KMS-11 (cell line): Measurements from ENCODE around the gene BOD1.

ENCODE experiments used
- H2AFZ ChIP-seq: fragments of 200-600 bp; sonication (generic); 2 replicates; pipeline ENCODE4 v1.6.1; 2016; ENCODE audit warnings: antibody characterized with exemption, mixed run types, low read depth
- H3K27ac ChIP-seq: fragments of 200-600 bp; sonication (generic); 2 replicates; pipeline ENCODE4 v1.6.1; 2016; ENCODE audit warnings: mild to moderate bottlenecking, mixed run types
- H3K27me3 ChIP-seq: fragments of 200-600 bp; sonication (generic); 2 replicates; pipeline ENCODE4 v1.6.1; 2017; ENCODE audit warnings: mild to moderate bottlenecking, low read depth, mixed run types, moderate library complexity; ENCODE audit not compliant: insufficient read depth
- H3K36me3 ChIP-seq: fragments of 200-600 bp; sonication (generic); 2 replicates; pipeline ENCODE4 v1.6.1; 2017; ENCODE audit warnings: mild to moderate bottlenecking, mixed run types; ENCODE audit not compliant: insufficient read depth
- H3K4me1 ChIP-seq: fragments of 200-600 bp; sonication (generic); 2 replicates; pipeline ENCODE4 v1.6.1; 2016; ENCODE audit warnings: mild to moderate bottlenecking, low read depth, mixed run types; ENCODE audit not compliant: poor library complexity, severe bottlenecking
- H3K4me2 ChIP-seq: fragments of 200-600 bp; sonication (generic); 2 replicates; pipeline ENCODE4 v1.7.0; 2016; ENCODE audit warnings: mild to moderate bottlenecking, mixed run types
- H3K4me3 ChIP-seq: fragments of 200-600 bp; sonication (generic); IDR thresholded peaks from 2 replicates; pipeline ENCODE4 v1.6.1; 2017; ENCODE audit warnings: low read depth, low read length, mixed read lengths; ENCODE audit not compliant: insufficient read depth
- H3K79me2 ChIP-seq: fragments of 200-600 bp; sonication (generic); 2 replicates; pipeline ENCODE4 v1.6.1; 2016; ENCODE audit warnings: low read depth, mixed run types; ENCODE audit not compliant: insufficient read depth
- H3K9ac ChIP-seq: fragments of 200-600 bp; sonication (generic); 2 replicates; pipeline ENCODE4 v1.6.1; 2016; ENCODE audit warnings: mild to moderate bottlenecking, mixed run types
- H4K20me1 ChIP-seq: fragments of 200-600 bp; sonication (generic); 2 replicates; pipeline ENCODE4 v1.6.1; 2016; ENCODE audit warnings: mild to moderate bottlenecking, mixed run types; ENCODE audit not compliant: insufficient read depth
- CTCF ChIP-seq: fragments of 200-600 bp; sonication (generic); conservative IDR thresholded peaks from 2 replicates; pipeline ENCODE4 v1.6.1; 2017; ENCODE audit warnings: low read depth, mild to moderate bottlenecking, antibody characterized with exemption, low read length, moderate library complexity, mixed read lengths

The BOD1 gene

DNA sequence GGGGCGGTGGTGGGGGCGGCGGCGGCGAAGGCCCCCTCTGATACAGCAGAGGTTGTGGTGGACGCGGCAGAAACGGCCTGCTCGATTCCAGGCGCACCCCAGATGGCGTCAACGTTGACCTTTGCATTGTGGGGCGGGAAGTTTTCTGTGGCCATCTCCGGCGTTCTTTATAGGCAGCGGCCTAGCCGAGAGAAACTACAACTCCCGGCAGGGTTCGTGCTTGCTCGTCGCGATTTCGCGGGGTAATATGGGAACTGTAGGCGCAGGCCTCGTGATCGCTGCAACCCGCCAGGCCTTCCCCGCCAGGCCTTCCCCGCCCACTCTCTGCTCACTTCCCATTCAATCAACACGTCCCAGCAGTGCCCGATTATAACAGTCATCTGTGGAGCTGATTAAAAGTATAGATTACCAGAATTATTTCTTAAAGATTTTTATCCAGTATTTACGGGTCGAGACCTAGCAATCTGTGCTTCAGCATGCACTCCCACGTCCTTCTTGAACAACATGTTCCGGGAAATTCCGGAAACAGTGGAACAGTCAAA lies at the start of gene BOD1:
TSS of gene BOD1 (minus strand) at position 74 of the 542 bp plus-strand sequence. CDS start 214 bp downstream, outside the sequence.
- H3K4me1 ChIP-seq: peaks cover 23% of the 10 kb centered on the region
- H4K20me1 ChIP-seq: no peaks in the 10 kb centered on the region
- peak within 1 kb of the TSS; percentile 94 for H3K9ac ChIP-seq
- H3K27ac ChIP-seq: peak within 1 kb of the TSS; percentile 87
- 0 out of 2 replicates have a peak, but pooled peaks cover 5% of the 10 kb centered on the region for H3K36me3 ChIP-seq
- H3K4me3 ChIP-seq: no peak within 1 kb of the TSS
- H3K27me3 ChIP-seq: no peaks in the 10 kb centered on the region
- H2AFZ ChIP-seq: peak within 1 kb of the TSS; percentile 77
- no peak for TF ChIP-seq CTCF
- H3K4me2 ChIP-seq: peak within 1 kb of the TSS; percentile 67
- peaks cover 41% of the 10 kb centered on the region for H3K79me2 ChIP-seq

DNA sequence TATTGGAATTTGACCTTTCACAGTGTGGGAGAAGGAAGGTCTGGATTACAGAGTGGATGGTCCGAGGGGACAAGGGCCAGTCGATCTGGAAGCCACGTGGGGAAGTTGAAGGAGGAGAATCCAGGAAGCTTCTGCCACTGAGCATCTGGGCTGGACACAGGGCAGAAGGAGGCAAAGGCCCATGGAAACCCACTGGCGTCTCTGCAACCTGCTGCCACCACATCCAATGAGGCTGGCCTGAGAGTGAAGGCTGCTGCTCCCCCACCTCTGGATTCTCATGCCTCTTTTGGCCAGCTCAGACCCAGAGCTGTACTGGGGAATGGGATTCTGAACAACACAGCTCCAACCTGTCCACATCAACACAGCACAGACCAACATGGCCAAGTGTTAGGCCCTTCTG lies 48.9 kb upstream of the BOD1 start:
- Histone ChIP-seq H3K27ac (no peak overlapping the region), H3K4me2 (no peak overlapping the region), H3K27me3 (no peaks in the 10 kb centered on the region), H3K36me3 (no peaks in the 10 kb centered on the region), H4K20me1 (no peaks in the 10 kb centered on the region), H3K4me3 (no peak overlapping the region), H2AFZ (no peak overlapping the region), H3K9ac (no peak overlapping the region), H3K4me1 (peaks cover 4% of the 10 kb centered on the region), H3K79me2 (no peaks in the 10 kb centered on the region)
- TF ChIP-seq CTCF: no peak

- no peak for TF ChIP-seq CTCF
- no peak overlapping the region for H2AFZ ChIP-seq
- H4K20me1 ChIP-seq: no peaks in the 10 kb centered on the region
- H3K79me2 ChIP-seq: no peaks in the 10 kb centered on the region
- no peak overlapping the region for H3K27ac ChIP-seq
- no peaks in the 10 kb centered on the region for H3K36me3 ChIP-seq
- H3K27me3 ChIP-seq: no peaks in the 10 kb centered on the region
- H3K4me2 ChIP-seq: no peak overlapping the region
- H3K4me1 ChIP-seq: peaks cover under 1% of the 10 kb centered on the region
- no peak overlapping the region for H3K4me3 ChIP-seq
- no peak overlapping the region for H3K9ac ChIP-seq
Observed at GRCh38 chr5:173664154-173664526, 47.7 kb upstream of the BOD1 start.

DNA sequence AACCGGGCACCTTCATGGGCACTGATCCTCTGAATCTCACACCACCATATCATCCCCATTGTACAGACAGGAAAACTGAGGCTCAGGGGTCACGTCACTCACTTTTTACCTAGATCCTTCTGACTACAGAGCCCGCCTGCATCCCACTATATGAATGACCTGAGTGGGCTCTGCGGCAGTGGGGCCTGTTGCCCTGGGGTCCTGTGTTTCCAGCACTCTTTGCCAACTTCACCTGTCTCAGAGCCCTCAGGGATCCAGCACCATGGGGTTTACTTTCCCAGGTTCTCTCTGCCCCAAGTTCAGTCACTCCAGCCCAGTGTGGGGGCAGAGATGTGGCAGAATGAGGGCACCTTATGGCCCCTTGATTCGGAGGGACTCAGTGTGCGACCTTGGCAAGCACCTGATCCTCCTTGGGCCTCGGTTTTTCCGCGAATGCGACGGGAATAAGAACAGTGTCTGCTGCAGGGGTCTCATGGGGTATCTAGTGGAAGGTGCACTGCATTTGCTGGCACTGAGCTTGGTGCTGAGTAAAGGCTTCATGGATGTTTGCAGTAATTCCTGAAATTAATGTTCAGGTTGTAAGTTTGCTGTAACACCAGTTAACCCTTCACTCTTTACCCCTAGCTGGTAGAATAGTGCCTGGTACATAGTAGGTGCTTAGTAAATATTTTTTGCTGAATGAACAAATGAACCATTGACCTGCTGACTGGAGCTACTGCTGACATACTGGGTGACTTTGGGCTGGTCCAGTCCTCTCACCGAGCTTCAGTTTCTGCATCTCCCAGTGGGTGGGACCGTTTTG lies 47.1 kb upstream of the BOD1 start:
- Histone ChIP-seq H3K4me3 (no peak overlapping the region), H3K4me1 (no peaks in the 10 kb centered on the region), H3K9ac (no peak overlapping the region), H3K79me2 (no peaks in the 10 kb centered on the region), H2AFZ (no peak overlapping the region), H3K27me3 (no peaks in the 10 kb centered on the region), H3K4me2 (no peak overlapping the region), H3K27ac (no peak overlapping the region), H3K36me3 (no peaks in the 10 kb centered on the region), H4K20me1 (no peaks in the 10 kb centered on the region)
- TF ChIP-seq CTCF: no peak
